ENCODE data around the gene DIPK1C. TPM values are rescaled to one million over a fixed set of nuclear protein-coding genes. Genes with fewer than 3 reads are reported as not detected.

DIPK1C gene
- total and polyA plus RNA-seq, 10 of the 15 experiments (the other 5 are each of a cell fraction or from before 2014, with no cell fraction given) = not detected

GRCh38 chr18:74499633-74500032 is 42.5 kb upstream of the DIPK1C start (continued):
- TF ChIP-seq ATF2 (IDR thresholded peaks at IDR 0.05; ENCODE audit: low read length) (no peak), ZBTB33 (IDR thresholded peaks at IDR 0.05) (no peak), RB1 (IDR thresholded peaks at IDR 0.05; ENCODE audit: borderline replicate concordance) (no peak), NFYB (IDR thresholded peaks at IDR 0.05; ENCODE audit: insufficient read depth, low read depth, low read length) (0 out of 2 replicates have a peak, but pooled peaks have one; percentile 5), SMARCA5 (IDR thresholded peaks at IDR 0.05) (0 out of 2 replicates have a peak, but pooled peaks have one; percentile 25), EED (IDR thresholded peaks at IDR 0.05; ENCODE audit: low read depth) (peak; percentile 25; the same call in 1 of the 2 replicates), ZBED1 (IDR thresholded peaks at IDR 0.05; ENCODE audit: borderline replicate concordance) (no peak), ZBTB4 (CRISPR knock-in tag; IDR thresholded peaks at IDR 0.05) (no peak), HDGF (IDR thresholded peaks at IDR 0.05) (no peak), CHD4 (IDR thresholded peaks at IDR 0.05) (no peak), POLR2AphosphoS5 (IDR thresholded peaks at IDR 0.05; ENCODE audit: low read length) (peak; percentile 75), TAF1 (IDR thresholded peaks at IDR 0.05; ENCODE audit: borderline replicate concordance, low read depth, low read length) (peak; percentile 67; the same call in 1 of the 2 replicates), GATAD2B (conservative IDR thresholded peaks at IDR 0.05; ENCODE audit: low read depth) (no peak)
- TF ChIP-seq, protein P1, sequence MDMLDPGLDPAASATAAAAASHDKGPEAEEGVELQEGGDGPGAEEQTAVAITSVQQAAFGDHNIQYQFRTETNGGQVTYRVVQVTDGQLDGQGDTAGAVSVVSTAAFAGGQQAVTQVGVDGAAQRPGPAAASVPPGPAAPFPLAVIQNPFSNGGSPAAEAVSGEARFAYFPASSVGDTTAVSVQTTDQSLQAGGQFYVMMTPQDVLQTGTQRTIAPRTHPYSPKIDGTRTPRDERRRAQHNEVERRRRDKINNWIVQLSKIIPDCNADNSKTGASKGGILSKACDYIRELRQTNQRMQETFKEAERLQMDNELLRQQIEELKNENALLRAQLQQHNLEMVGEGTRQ (IDR thresholded peaks at IDR 0.05; ENCODE audit: borderline replicate concordance, low read depth, low read length) = peak; percentile 4; the same call in 1 of the 2 replicates
- TF ChIP-seq, protein P2, sequence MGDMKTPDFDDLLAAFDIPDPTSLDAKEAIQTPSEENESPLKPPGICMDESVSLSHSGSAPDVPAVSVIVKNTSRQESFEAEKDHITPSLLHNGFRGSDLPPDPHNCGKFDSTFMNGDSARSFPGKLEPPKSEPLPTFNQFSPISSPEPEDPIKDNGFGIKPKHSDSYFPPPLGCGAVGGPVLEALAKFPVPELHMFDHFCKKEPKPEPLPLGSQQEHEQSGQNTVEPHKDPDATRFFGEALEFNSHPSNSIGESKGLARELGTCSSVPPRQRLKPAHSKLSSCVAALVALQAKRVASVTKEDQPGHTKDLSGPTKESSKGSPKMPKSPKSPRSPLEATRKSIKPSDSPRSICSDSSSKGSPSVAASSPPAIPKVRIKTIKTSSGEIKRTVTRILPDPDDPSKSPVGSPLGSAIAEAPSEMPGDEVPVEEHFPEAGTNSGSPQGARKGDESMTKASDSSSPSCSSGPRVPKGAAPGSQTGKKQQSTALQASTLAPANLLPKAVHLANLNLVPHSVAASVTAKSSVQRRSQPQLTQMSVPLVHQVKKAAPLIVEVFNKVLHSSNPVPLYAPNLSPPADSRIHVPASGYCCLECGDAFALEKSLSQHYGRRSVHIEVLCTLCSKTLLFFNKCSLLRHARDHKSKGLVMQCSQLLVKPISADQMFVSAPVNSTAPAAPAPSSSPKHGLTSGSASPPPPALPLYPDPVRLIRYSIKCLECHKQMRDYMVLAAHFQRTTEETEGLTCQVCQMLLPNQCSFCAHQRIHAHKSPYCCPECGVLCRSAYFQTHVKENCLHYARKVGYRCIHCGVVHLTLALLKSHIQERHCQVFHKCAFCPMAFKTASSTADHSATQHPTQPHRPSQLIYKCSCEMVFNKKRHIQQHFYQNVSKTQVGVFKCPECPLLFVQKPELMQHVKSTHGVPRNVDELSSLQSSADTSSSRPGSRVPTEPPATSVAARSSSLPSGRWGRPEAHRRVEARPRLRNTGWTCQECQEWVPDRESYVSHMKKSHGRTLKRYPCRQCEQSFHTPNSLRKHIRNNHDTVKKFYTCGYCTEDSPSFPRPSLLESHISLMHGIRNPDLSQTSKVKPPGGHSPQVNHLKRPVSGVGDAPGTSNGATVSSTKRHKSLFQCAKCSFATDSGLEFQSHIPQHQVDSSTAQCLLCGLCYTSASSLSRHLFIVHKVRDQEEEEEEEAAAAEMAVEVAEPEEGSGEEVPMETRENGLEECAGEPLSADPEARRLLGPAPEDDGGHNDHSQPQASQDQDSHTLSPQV (IDR thresholded peaks at IDR 0.05) = no peak; the same call in 1 of the 2 replicates
- TF ChIP-seq, protein P3, sequence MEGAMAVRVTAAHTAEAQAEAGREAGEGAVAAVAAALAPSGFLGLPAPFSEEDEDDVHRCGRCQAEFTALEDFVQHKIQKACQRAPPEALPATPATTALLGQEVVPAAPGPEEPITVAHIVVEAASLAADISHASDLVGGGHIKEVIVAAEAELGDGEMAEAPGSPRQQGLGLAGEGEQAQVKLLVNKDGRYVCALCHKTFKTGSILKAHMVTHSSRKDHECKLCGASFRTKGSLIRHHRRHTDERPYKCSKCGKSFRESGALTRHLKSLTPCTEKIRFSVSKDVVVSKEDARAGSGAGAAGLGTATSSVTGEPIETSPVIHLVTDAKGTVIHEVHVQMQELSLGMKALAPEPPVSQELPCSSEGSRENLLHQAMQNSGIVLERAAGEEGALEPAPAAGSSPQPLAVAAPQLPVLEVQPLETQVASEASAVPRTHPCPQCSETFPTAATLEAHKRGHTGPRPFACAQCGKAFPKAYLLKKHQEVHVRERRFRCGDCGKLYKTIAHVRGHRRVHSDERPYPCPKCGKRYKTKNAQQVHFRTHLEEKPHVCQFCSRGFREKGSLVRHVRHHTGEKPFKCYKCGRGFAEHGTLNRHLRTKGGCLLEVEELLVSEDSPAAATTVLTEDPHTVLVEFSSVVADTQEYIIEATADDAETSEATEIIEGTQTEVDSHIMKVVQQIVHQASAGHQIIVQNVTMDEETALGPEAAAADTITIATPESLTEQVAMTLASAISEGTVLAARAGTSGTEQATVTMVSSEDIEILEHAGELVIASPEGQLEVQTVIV (IDR thresholded peaks at IDR 0.05; ENCODE audit: borderline replicate concordance, partially characterized antibody) = no peak
